ENCODE measurements around the gene ZNF322.

ZNF322 gene

GRCh38 chr6:26640806-26641205 is 18.7 kb downstream of the ZNF322 start:
- H3K27ac ChIP-seq = no peak overlapping the region
- no peaks in the 10 kb centered on the region for H3K27me3 ChIP-seq
- H3K36me3 ChIP-seq = peaks cover 48 to 54% (median 53%) of the 10 kb centered on the region in 3 donors
- no peak for TF ChIP-seq CTCF (IDR thresholded peaks at IDR 0.05)
- H3K4me3 ChIP-seq = no peak overlapping the region
- no peak for DNase-seq
- H3K9me3 ChIP-seq = peaks cover 0 to 9% (median 0%) of the 10 kb centered on the region in 3 donors
- intact Hi-C loops (cut with DNase I; ENCODE audit: low total_unique reads) = no loop called here
- H3K4me1 ChIP-seq = no peaks in the 10 kb centered on the region

GRCh38 chr6:26629359-26629758 is 30.2 kb downstream of the ZNF322 start:
- intact Hi-C loops (cut with DNase I; ENCODE audit: low total_unique reads) = no loop called here
- no peak for DNase-seq
- H3K27ac ChIP-seq = no peak overlapping the region
- no peak for TF ChIP-seq CTCF (IDR thresholded peaks at IDR 0.05)
- H3K4me1 ChIP-seq = no peaks in the 10 kb centered on the region
- H3K36me3 ChIP-seq = peaks cover 7 to 13% (median 8%) of the 10 kb centered on the region in 3 donors
- H3K4me3 ChIP-seq = no peak overlapping the region
- peaks cover 0 to 3% (median 0%) of the 10 kb centered on the region in 3 donors for H3K9me3 ChIP-seq
- H3K27me3 ChIP-seq = no peaks in the 10 kb centered on the region

GRCh38 chr6:26627843-26628242 is 31.7 kb downstream of the ZNF322 start:
- Histone ChIP-seq H3K27ac (no peak overlapping the region), H3K4me1 (no peaks in the 10 kb centered on the region), H3K9me3 (peaks cover 0 to 7% (median 0%) of the 10 kb centered on the region in 3 donors), H3K4me3 (no peak overlapping the region), H3K27me3 (no peaks in the 10 kb centered on the region), H3K36me3 (peaks cover 0 to 1% (median 0%) of the 10 kb centered on the region in 3 donors)
- no peak for DNase-seq
- intact Hi-C loops (cut with DNase I; ENCODE audit: low total_unique reads) = no loop called here
- no peak for TF ChIP-seq CTCF (IDR thresholded peaks at IDR 0.05)

- H3K36me3 ChIP-seq = no peaks in the 10 kb centered on the region
- no peaks in the 10 kb centered on the region for H3K27me3 ChIP-seq
- intact Hi-C loops (cut with DNase I; ENCODE audit: low total_unique reads) = no loop called here
- H3K27ac ChIP-seq = no peak overlapping the region
- H3K9me3 ChIP-seq = peaks cover 0 to 7% (median 0%) of the 10 kb centered on the region in 3 donors
- no peak overlapping the region for H3K4me3 ChIP-seq
- TF ChIP-seq CTCF (IDR thresholded peaks at IDR 0.05) = no peak
- H3K4me1 ChIP-seq = no peaks in the 10 kb centered on the region
- no peak for DNase-seq
Observed at GRCh38 chr6:26624557-26624956, 35.0 kb downstream of the ZNF322 start.

GRCh38 chr6:26623339-26623859 is 36.1 kb downstream of the ZNF322 start:
- Histone ChIP-seq H3K27me3 (no peaks in the 10 kb centered on the region), H3K36me3 (no peaks in the 10 kb centered on the region), H3K27ac (no peak overlapping the region), H3K9me3 (peaks cover 0 to 7% (median 0%) of the 10 kb centered on the region in 3 donors), H3K4me1 (no peaks in the 10 kb centered on the region), H3K4me3 (no peak overlapping the region)
- intact Hi-C loops (cut with DNase I; ENCODE audit: low total_unique reads) = no loop called here
- DNase-seq = no peak
- TF ChIP-seq CTCF (IDR thresholded peaks at IDR 0.05) = no peak

Data from tibial artery (tissue), 4 donors.